CD4-positive, alpha-beta T cell treated with Interleukin-15 for 4 hours (primary cell): ENCODE data around the gene CCNG1.
A peak's percentile ranks its signal among the peaks of the same experiment; 100 is the strongest.
"Not testable (repeated sequence)": the region's sequence is repeated elsewhere in the genome, so short reads cannot be mapped to it uniquely, and the experiment has no call there.

Source experiments
- DNase-seq: peaks from one replicate; pipeline ENCODE4 v3.0.0-alpha.2; 2020; ENCODE audit warnings: low spot score

Gene CCNG1

GRCh38 chr5:163444526-163444925, 7.1 kb downstream of the CCNG1 start:
- no peak for DNase-seq

- no peak for DNase-seq
Observed at GRCh38 chr5:163445345-163445744, 8.0 kb downstream of the CCNG1 start.

- DNase-seq = no peak
Observed at GRCh38 chr5:163447191-163447590, 9.8 kb downstream of the CCNG1 start.

- DNase-seq = no peak
Observed at GRCh38 chr5:163447875-163448274, 10.5 kb downstream of the CCNG1 start.

GRCh38 chr5:163448491-163448890, 11.1 kb downstream of the CCNG1 start:
- DNase-seq = no peak

- DNase-seq = no peak
Observed at GRCh38 chr5:163451489-163451888, 14.1 kb downstream of the CCNG1 start.

- DNase-seq = no peak
Observed at GRCh38 chr5:163453705-163454104, 16.3 kb downstream of the CCNG1 start.

- not testable (repeated sequence) for DNase-seq
Observed at GRCh38 chr5:163455406-163455805, 18.0 kb downstream of the CCNG1 start.

- DNase-seq = no peak
Observed at GRCh38 chr5:163456029-163456589, 18.7 kb downstream of the CCNG1 start.

GRCh38 chr5:163456840-163457239, 19.4 kb downstream of the CCNG1 start:
- no peak for DNase-seq

GRCh38 chr5:163458778-163459385, 21.5 kb downstream of the CCNG1 start:
- no peak for DNase-seq

- DNase-seq = no peak
Observed at GRCh38 chr5:163459462-163459818, 22.0 kb downstream of the CCNG1 start.

- peak; percentile 96 for DNase-seq
Observed at GRCh38 chr5:163459819-163460561, 22.6 kb downstream of the CCNG1 start, which contains the start of gene NUDCD2. Gene NUDCD2, minus strand, starts transcription at chr5:163460102. Its CDS starts 52 bp downstream, at chr5:163460050.

GRCh38 chr5:163460562-163461171, 23.3 kb downstream of the CCNG1 start, which contains the start of gene HMMR:
Gene HMMR, plus strand, starts transcription at chr5:163460632. Its CDS starts 61 bp downstream, at chr5:163460693.
- no peak for DNase-seq

- no peak for DNase-seq
Observed at GRCh38 chr5:163463063-163463435, 25.7 kb downstream of the CCNG1 start.

GRCh38 chr5:163467682-163468081, 30.3 kb downstream of the CCNG1 start:
- no peak for DNase-seq

- peak; percentile 27 for DNase-seq
Observed at GRCh38 chr5:163473635-163474243, 36.3 kb downstream of the CCNG1 start.

- no peak for DNase-seq
Observed at GRCh38 chr5:163475411-163475810, 38.0 kb downstream of the CCNG1 start.

- DNase-seq = no peak
Observed at GRCh38 chr5:163478126-163478981, 41.0 kb downstream of the CCNG1 start.

- DNase-seq = no peak
Observed at GRCh38 chr5:163478982-163479271, 41.5 kb downstream of the CCNG1 start.

- DNase-seq = peak; percentile 24
Observed at GRCh38 chr5:163489055-163489744, 51.8 kb downstream of the CCNG1 start.
